Skin of body (tissue), 2 donors: ENCODE results near the gene IL17REL. TPM values are rescaled to one million over a fixed set of nuclear protein-coding genes. Genes with fewer than 3 reads are reported as not detected.
A peak's percentile ranks its signal among the peaks of the same experiment; 100 is the strongest.

Source experiments
- DNase-seq: peaks from one replicate; lab custom pipeline; 2025; lab: John Stamatoyannopoulos, UW
- total RNA-seq: library from RNA; depleted of rRNA; stranded (reverse); fragments of >200 nt; gene quantifications from one replicate; pipeline ENCODE4 v1.2.3, GENCODE V29; 2014

The IL17REL gene
- total RNA-seq, 1 donor from 2014 or later, result not detected

DNA sequence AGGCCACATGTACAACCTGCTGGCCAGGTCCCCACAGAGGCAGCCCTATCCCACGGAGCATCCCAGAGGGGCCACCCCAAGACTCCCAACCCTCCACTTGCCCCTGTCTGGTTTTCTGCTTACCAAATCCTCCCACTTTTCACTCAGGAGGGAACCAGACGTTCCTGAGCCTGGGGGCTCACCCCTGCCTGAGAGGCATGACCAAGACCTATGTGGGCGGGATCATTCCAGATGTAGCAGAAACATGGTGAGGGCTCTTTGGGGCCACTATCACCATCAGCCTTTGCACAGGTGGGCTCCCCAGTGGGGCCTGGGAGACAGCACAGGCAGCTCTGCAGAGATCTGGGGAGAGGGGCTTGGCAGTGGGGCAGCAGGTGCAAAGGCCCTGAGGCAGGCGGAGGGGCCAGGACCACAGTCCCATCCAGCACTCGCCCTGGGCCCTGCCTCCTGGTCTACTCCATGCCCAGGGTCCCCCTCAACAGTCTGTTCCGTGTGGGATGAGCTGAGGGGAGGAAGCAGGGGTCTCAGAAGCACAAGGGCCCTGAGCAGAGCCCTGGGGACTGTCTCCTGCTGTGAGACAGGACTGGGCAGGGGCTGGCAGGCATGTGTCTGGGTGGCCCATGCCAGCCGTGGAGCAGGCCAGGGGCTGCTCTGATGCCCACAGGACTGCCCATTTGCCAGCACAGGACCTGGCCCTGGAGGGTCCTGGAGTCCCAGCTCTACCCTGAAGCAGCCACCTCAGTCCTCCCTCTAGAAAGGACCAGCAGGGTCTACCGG, 42.6 kb downstream of the IL17REL start:
- DNase-seq, result no peak

- no peak for DNase-seq
These were observed 43.5 kb downstream of the IL17REL start for GRCh38 chr22:49968831-49969661.

GRCh38 chr22:49968313-49968830, 44.2 kb downstream of the IL17REL start:
- DNase-seq, result no peak

DNA sequence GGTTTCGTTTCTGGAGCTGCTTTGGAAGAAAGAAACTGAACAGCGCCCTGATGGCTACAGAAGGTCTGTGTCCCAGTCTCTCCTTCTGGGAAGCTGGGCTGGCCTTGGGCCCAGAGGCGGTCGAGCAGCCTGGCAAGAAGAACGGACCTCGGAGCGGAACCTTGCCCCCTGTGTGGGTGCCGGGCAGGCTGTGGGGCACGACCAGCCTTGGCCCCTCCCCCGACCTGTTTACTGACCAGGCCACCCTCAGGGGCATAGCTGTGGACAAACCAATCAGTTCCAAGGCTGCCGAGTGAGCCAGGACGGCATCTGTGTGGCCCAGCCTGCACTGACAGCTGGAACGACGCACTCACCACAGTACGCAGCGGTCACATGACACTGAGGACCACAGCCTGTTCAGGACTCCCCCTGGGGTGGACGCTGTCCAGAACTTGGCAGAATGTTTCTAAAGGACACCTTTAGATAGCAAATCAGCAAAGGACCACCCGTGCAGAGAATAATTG, 44.8 kb downstream of the IL17REL start:
- no peak for DNase-seq

GRCh38 chr22:49966774-49967705, 45.5 kb downstream of the IL17REL start:
- no peak for DNase-seq

- no peak for DNase-seq
These were observed 46.4 kb downstream of the IL17REL start for GRCh38 chr22:49966041-49966773.

DNA sequence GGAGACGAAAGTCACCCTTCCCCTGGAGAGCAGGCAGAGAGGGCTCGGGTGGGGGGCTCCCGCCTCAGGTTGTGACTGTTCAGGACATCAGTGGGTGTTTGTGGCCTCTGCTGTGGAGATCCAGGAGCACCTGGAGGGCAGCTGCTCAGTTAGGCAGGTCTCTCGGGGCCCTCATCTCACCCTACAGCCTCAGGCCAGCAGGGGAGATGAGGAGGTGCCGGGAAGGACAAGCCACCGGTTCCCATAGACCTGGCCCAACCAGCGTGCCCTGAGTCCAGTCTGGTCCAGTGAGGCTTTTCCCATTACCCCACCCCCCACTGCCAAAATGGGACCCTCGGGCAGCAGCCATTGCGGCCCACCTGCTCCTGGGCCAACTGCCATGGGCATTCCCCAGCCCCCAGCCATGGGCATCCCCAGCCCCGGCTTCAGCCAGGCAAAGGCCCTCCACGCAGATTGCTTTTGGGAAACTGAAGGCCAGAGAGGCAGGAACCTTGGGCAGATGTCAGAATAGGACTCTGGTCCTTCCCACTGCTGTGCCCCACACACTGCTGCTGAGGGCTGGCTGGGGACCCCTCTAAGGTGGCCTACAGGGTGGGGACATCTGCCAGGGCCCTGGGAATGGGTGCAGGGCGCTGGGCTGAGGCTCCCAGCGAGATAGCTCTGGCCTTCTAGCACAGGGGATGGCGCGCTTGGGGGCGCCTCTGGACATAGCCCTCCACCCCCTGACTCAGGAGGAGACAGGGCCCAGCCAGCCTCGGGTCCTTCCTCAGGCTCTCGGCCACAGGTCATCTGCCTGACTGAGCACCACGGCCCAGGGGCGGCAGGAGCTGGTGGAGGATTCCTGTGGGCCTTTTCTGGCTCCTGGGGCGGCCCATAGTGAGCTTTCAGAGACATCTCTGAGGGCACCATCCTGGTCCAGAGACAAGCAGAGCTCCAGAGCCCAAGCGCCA, 47.2 kb downstream of the IL17REL start:
- DNase-seq, result no peak

DNA sequence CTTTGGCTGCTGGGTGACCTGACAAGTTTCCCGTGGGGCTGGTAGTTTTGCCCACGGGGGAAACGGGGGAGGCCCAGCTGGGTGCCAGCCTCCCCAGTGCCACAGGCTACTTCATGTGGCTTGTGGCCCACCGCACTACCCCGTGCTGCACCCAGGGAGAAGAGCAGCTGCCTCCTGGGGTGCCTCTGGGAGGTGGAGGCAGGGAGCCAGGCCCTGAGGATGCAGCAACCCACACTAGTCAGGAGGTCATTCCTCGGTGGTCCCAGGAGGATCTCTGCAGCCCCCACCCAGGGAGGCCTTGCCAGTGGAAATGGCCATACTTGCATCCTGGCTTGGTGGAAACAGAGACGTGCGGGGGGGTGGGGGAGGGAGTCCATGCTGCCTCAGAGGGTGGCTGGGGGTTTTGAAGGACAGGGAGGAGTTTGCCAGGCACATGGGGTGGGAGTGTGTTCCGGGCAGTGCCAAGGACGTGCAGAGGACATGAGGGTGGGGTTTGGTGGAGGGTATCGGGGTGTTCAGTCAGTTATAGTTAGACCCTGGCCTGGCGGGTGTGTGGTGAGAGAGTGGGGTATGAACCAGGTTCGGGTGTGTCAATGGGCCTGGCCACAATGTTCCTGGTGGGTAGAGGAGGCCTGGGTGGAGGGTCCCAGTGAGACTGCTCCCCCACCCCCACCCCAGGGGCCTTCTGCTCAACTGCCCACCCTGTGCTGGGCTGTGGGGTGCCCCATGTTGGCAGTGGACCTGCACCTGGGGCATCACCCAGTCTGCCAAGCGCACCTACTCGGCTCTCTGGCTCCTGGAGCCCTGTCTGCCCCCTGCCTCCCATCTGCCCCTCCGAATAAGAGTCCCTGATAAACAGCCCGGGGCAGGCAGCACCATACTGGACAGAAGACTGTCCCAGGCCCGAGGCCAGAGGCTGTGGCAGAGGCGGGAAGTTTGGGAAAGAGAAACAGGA, 48.2 kb downstream of the IL17REL start:
- DNase-seq, result no peak

DNA sequence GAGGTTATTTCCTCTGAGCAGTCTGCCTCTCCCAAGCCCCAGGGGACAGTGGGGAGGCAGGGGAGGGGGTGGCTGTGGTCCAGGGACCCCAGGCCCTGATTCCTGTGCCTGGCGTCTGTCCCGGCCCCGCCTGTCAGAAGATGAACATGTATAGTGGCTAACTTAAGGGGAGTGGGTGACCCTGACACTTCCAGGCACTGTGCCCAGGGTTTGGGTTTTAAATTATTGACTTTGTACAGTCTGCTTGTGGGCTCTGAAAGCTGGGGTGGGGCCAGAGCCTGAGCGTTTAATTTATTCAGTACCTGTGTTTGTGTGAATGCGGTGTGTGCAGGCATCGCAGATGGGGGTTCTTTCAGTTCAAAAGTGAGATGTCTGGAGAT, 48.9 kb downstream of the IL17REL start:
- no peak for DNase-seq

DNA sequence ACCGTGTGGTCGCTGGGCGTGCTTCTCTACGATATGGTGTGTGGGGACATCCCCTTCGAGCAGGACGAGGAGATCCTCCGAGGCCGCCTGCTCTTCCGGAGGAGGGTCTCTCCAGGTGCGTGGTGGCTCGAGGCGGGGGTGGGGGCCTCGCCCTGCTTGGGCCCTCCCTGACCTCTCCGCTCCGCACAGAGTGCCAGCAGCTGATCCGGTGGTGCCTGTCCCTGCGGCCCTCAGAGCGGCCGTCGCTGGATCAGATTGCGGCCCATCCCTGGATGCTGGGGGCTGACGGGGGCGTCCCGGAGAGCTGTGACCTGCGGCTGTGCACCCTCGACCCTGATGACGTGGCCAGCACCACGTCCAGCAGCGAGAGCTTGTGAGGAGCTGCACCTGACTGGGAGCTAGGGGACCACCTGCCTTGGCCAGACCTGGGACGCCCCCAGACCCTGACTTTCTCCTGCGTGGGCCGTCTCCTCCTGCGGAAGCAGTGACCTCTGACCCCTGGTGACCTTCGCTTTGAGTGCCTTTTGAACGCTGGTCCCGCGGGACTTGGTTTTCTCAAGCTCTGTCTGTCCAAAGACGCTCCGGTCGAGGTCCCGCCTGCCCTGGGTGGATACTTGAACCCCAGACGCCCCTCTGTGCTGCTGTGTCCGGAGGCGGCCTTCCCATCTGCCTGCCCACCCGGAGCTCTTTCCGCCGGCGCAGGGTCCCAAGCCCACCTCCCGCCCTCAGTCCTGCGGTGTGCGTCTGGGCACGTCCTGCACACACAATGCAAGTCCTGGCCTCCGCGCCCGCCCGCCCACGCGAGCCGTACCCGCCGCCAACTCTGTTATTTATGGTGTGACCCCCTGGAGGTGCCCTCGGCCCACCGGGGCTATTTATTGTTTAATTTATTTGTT, 49.6 kb downstream of the IL17REL start:
- DNase-seq, result no peak

GRCh38 chr22:49962012-49962750, 50.4 kb downstream of the IL17REL start:
- DNase-seq, result peak; percentile 77

DNA sequence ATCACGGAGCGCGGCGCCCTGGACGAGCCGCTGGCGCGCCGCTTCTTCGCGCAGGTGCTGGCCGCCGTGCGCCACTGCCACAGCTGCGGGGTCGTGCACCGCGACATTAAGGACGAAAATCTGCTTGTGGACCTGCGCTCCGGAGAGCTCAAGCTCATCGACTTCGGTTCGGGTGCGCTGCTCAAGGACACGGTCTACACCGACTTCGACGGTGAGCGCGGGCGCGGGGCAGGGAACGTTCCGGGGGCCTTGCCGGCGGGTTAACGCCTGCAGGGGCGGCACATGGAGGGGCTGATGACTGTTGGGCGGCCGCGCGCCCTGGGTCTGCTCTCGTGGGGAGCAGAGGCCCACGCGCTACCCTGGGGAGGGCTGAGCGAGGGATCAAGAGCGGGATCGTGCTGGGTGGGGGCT, 51.0 kb downstream of the IL17REL start:
- no peak for DNase-seq

- no peak for DNase-seq
These were observed 51.5 kb downstream of the IL17REL start for GRCh38 chr22:49961005-49961600.

DNA sequence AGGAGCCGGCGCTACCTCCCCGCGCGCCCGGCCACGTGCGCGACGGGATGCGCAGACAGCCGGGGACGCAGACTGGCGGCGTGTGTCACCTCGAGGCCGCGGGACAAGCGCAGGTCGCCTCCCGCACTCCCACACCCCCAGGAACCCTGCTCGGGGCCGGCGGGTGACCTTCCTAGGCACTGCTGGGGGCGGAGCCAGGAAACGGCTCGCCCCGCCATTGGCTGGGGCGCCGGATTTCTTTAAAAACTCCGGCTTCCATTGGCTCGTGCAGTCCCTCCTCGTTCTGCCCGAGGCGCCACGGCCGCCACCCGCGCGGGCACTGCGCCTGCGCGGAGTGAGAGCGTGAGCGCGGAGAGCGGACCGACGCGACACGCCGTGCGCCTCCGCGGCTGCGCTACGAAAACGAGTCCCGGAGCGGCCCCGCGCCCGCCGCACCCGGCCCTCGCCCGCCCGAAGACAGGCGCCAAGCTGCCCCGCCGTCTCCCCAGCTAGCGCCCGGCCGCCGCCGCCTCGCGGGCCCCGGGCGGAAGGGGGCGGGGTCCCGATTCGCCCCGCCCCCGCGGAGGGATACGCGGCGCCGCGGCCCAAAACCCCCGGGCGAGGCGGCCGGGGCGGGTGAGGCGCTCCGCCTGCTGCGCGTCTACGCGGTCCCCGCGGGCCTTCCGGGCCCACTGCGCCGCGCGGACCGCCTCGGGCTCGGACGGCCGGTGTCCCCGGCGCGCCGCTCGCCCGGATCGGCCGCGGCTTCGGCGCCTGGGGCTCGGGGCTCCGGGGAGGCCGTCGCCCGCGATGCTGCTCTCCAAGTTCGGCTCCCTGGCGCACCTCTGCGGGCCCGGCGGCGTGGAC, 52.2 kb downstream of the IL17REL start, which contains the start of gene PIM3:
TSS of gene PIM3 (plus strand) at position 614 of the 846 bp plus-strand sequence. CDS start at position 790, 176 bp downstream.
- peak; percentile 93 for DNase-seq

- DNase-seq, result no peak
These were observed 52.8 kb downstream of the IL17REL start for GRCh38 chr22:49959782-49960158.
